Psoas muscle (tissue), 8 donors: ENCODE measurements around the gene CARHSP1. TPM values are rescaled to one million over a fixed set of nuclear protein-coding genes. Genes with fewer than 3 reads are reported as not detected.

Source experiments
- ATAC-seq, 4 donors: fragments of 200-7000 bp; cut with Tn5 transposase; one replicate each; pipeline ENCODE4 v1.9.1; 2020; ENCODE audit warnings: moderate library complexity in 3 of 4, mild to moderate bottlenecking in 2 of 4
- DNase-seq, 2 donors: peaks; one replicate each; pipeline ENCODE4 v3.0.0-alpha.2; 2020
- H3K27ac ChIP-seq: fragments of 200-600 bp; one replicate; pipeline ENCODE4 v1.8.0; 2022
- H3K27me3 ChIP-seq, 3 donors: fragments of 200-600 bp in 1 of 3; one replicate each; pipeline versions ENCODE4 v1.6.1 to v1.8.0; 2013 to 2022; ENCODE audit warnings: low read length in 2 of 3, mild to moderate bottlenecking in 2 of 3, moderate library complexity in 1 of 3; ENCODE audit not compliant: insufficient read depth in 3 of 3
- H3K36me3 ChIP-seq, 2 donors: fragments of 200-600 bp in 1 of 2; one replicate each; pipeline versions ENCODE4 v1.6.1 to v1.8.0; 2013 to 2022; ENCODE audit warnings: low read depth in 1 of 2, mild to moderate bottlenecking in 1 of 2, moderate library complexity in 1 of 2; ENCODE audit not compliant: insufficient read depth in 1 of 2
- H3K4me1 ChIP-seq: fragments of 200-600 bp; one replicate; pipeline ENCODE4 v1.8.0; 2022
- H3K4me3 ChIP-seq: fragments of 200-600 bp; one replicate; pipeline ENCODE4 v1.8.0; 2022; ENCODE audit warnings: mild to moderate bottlenecking
- H3K9me3 ChIP-seq: fragments of 200-600 bp; one replicate; pipeline ENCODE4 v1.8.0; 2022
- WGBS, 3 donors: extraction: QIAGEN DNeasy Blood & Tissue Kit; methylation state at CpG; one replicate each; pipeline versions ENCODE4 v1.1.6 to v1.1.7; 2013; 5-methylcytosine and 5-hydroxymethylcytosine counted together
- intact Hi-C, 2 donors: fragments of 100-400 bp; cut with DNase I; formaldehyde crosslinking; loops; one replicate each; pipeline versions ENCODE4 v1.11.0 to v1.14.2; 2022
- polyA plus RNA-seq, 3 donors: library from polyadenylated mRNA; stranded (reverse); fragments of 200-250 nt; gene quantifications; one replicate each; pipeline ENCODE4 v1.2.3, GENCODE V29; 2013
- total RNA-seq, 4 donors: library from RNA; stranded (reverse); fragmentation: NEBNext Ultra II Directional in 2 of 4; extraction: Animal tissue kit (Norgen Biotek cat#: 25700) in 2 of 4; gene quantifications; one replicate each; pipeline versions ENCODE4 v1.2.1 to v1.2.4, GENCODE V29; 2021 to 2023
- TF ChIP-seq, protein P1 (sequence below): fragments of 200-600 bp; IDR thresholded peaks from one replicate; pipeline ENCODE4 v1.8.0; 2022; ENCODE audit warnings: antibody characterized with exemption
- donor health status: healthy with polysubstance abuse.
- donor health status: DM: no; HTN: no; CAD: no; lungs with moderate emphysema.
- donor health status: Bipolar disorder and iron deficiency.
- donor health status: healthy.
- donor health status: DM: yes; HTN: yes; CAD: no.
- donor health status: DM: no; HTN: no; CAD: no.
- donor health status: DM: no; HTN: no; CAD: no.
- donor health status: DM: yes; HTN: yes; CAD: no.

Gene CARHSP1
- total and polyA plus RNA-seq, 7 donors = 9.8 to 23.0 (median 16.6) TPM

DNA sequence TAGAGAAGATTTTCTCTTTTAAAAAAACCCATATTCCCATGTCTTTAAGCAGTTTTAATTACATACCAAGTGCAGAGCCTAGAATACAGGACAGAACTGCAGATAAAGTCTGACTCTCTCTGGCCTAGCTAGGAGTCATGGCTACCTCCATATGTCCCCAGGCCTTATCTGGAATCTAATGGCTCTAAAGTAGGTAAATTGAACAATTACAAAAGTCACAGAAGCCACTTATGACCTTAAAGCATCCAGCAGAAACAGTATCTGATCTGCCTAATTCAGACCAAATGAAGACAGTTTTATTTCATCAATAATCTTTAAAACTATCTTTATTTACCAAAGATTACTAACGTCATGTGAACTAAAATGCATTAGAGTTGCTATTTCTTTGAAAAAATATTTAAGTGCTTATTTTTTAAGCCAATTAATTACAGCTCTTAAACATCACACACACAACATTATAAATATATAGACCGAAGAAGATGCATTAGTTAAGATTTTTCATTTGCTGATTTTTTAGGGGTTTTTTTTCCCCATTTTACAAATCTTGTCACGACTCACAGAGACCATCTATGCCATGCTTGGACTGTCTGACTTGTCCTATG, 42.4 kb downstream of the CARHSP1 start:
- H3K4me3 ChIP-seq = no peak overlapping the region
- DNase-seq (no peak), ATAC-seq (no peak)
- peaks cover 5 to 49% of the 10 kb centered on the region in 2 donors for H3K36me3 ChIP-seq
- intact Hi-C loops = no loop called here
- TF ChIP-seq, protein P1, sequence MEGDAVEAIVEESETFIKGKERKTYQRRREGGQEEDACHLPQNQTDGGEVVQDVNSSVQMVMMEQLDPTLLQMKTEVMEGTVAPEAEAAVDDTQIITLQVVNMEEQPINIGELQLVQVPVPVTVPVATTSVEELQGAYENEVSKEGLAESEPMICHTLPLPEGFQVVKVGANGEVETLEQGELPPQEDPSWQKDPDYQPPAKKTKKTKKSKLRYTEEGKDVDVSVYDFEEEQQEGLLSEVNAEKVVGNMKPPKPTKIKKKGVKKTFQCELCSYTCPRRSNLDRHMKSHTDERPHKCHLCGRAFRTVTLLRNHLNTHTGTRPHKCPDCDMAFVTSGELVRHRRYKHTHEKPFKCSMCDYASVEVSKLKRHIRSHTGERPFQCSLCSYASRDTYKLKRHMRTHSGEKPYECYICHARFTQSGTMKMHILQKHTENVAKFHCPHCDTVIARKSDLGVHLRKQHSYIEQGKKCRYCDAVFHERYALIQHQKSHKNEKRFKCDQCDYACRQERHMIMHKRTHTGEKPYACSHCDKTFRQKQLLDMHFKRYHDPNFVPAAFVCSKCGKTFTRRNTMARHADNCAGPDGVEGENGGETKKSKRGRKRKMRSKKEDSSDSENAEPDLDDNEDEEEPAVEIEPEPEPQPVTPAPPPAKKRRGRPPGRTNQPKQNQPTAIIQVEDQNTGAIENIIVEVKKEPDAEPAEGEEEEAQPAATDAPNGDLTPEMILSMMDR = no peak
- no peaks in the 10 kb centered on the region for H3K4me1 ChIP-seq
- no peak overlapping the region for H3K27ac ChIP-seq
- H3K9me3 ChIP-seq = no peaks in the 10 kb centered on the region
- 61 to 94% (median 75%) methylated on average over 3 of the region's 3 CpGs for WGBS, 3 donors
- H3K27me3 ChIP-seq = no peaks in the 10 kb centered on the region

DNA sequence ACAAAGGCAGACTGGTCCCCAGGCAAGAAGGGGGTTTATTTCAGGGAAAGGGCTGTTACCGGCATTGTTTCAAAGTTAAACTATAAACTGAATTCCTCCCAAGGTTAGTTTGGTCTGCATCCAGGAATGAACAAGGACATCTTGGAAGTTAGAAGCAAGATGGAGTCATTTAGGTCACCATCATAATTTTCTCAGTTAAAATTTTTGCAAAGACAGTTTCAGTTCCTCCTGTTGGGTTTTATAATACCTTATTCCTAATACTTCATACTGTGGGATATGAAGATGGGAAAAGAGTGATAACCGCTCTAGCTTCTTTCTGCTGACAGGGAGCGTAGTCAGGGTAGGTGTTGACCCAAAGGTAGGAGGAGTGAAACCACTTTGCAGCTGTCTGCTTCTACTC, 46.4 kb downstream of the CARHSP1 start:
- peaks cover 0 to 63% of the 10 kb centered on the region in 2 donors for H3K36me3 ChIP-seq
- no peaks in the 10 kb centered on the region for H3K4me1 ChIP-seq
- no peak overlapping the region for H3K27ac ChIP-seq
- TF ChIP-seq, protein P1 = no peak
- intact Hi-C loops = no loop called here
- no peak for ATAC-seq
- no peaks in the 10 kb centered on the region for H3K27me3 ChIP-seq
- no peak for DNase-seq
- 93 to 96% (median 96%) methylated on average over 3 of the region's 3 CpGs for WGBS, 3 donors
- no peaks in the 10 kb centered on the region for H3K9me3 ChIP-seq
- H3K4me3 ChIP-seq = no peak overlapping the region

DNA sequence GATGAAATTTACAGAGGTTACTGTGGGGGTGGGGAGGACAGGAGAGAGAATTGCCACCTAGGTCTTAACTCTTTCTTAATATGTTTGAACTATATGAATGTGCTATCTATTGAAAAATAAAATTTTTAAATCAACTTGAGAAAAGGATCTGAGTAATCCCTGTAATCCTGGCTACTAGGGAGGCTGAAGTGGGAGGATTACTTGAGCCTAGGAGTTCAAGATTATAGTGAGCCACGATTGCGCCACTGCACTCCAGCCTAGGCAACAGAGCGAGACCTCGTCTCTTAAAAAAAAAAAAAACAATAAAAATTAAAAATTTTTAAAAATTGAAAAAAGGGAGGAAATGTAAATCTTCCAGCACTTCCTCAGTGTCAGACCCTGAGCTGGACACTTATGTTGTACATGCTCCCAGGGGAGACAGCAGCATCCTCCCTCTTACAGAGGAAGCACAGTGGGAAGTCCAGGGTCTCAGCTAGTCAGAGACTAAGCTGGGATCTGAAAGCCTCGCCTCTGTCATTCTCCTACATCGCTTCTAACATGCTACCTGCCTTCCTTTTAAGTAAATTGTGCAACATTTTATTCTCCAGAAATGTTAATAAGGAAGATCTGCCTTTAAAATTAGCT, 49.3 kb downstream of the CARHSP1 start:
- TF ChIP-seq, protein P1 = no peak
- whole genome bisulfite sequencing, 3 donors = 82 to 85% (median 83%) methylated on average over 6 of the region's 6 CpGs
- intact Hi-C loops = no loop called here
- DNase-seq (no peak), ATAC-seq (no peak)
- no peak overlapping the region for H3K27ac ChIP-seq
- H3K4me1 ChIP-seq = no peaks in the 10 kb centered on the region
- no peaks in the 10 kb centered on the region for H3K27me3 ChIP-seq
- H3K9me3 ChIP-seq = no peaks in the 10 kb centered on the region
- no peak overlapping the region for H3K4me3 ChIP-seq
- peaks cover 6 to 82% of the 10 kb centered on the region in 2 donors for H3K36me3 ChIP-seq

DNA sequence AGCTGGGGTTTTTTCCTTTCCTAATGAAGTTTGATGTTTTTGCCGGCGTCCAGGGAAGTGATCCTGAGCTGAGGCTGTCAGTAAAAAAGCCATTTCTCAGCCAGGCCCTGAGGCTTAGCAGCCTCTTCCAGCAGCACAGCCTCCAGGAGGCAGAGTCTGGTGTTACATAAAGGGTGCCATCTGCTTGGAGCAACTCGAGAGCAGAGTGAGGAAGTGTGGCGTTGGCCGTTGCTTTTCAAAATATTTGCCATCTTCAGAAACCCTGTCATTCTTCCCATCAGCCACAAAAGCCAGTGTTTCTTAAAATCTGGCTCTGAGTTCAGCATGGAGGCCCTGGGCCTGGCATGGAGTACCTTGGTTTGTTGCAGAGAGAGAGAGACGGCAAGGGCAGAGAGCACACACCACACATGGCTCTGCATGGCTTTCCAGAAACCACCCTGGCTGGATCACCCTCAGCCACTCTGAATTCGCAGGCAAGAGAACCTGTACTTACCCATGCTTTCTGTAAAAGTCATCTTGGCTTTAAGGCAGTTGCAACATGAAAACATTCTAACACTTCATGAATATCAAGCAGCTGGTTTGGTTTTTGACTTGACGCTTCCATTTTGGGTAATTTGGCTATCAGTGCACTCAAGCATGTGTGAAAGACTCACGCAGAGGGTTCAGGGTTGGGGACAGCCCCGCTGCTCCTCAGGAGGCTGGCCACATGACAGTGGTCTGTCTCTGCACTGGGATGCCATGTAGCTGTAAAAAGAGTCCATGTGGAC, 50.1 kb downstream of the CARHSP1 start:
- no peak for DNase-seq
- TF ChIP-seq, protein P1 = no peak
- 88 to 91% (median 89%) methylated on average over 10 of the region's 10 CpGs for WGBS, 3 donors
- H3K4me1 ChIP-seq = no peaks in the 10 kb centered on the region
- no peaks in the 10 kb centered on the region for H3K9me3 ChIP-seq
- ATAC-seq = no peak
- H3K36me3 ChIP-seq = peaks cover 12 to 84% of the 10 kb centered on the region in 2 donors
- intact Hi-C loops = no loop called here
- H3K4me3 ChIP-seq = no peak overlapping the region
- no peak overlapping the region for H3K27ac ChIP-seq
- no peaks in the 10 kb centered on the region for H3K27me3 ChIP-seq
